ENCODE measurements around the gene GOPC.
"Not testable (repeated sequence)": the region's sequence is repeated elsewhere in the genome, so short reads cannot be mapped to it uniquely, and the experiment has no call there.

GOPC gene

GRCh38 chr6:117548797-117549301, 53.5 kb downstream of the GOPC start:
- no peak for DNase-seq

GRCh38 chr6:117547688-117548621, 54.4 kb downstream of the GOPC start:
- DNase-seq = no peak

GRCh38 chr6:117546674-117547073, 55.6 kb downstream of the GOPC start:
- DNase-seq = no peak

- DNase-seq = peak; percentile 32
Observed at GRCh38 chr6:117545161-117545595, 57.1 kb downstream of the GOPC start.

GRCh38 chr6:117544716-117545115, 57.6 kb downstream of the GOPC start:
- no peak for DNase-seq

GRCh38 chr6:117542493-117542892, 59.8 kb downstream of the GOPC start:
- DNase-seq = no peak

- DNase-seq = no peak
Observed at GRCh38 chr6:117540670-117541069, 61.6 kb downstream of the GOPC start.

GRCh38 chr6:117538615-117539014, 63.7 kb downstream of the GOPC start:
- no peak for DNase-seq

GRCh38 chr6:117536317-117536716, 66.0 kb downstream of the GOPC start:
- DNase-seq = no peak

GRCh38 chr6:117534974-117535373, 67.3 kb downstream of the GOPC start:
- DNase-seq = no peak

- no peak for DNase-seq
Observed at GRCh38 chr6:117533775-117534174, 68.5 kb downstream of the GOPC start.

- DNase-seq = no peak
Observed at GRCh38 chr6:117531809-117532725, 70.2 kb downstream of the GOPC start.

- DNase-seq = no peak
Observed at GRCh38 chr6:117531346-117531745, 71.0 kb downstream of the GOPC start.

- no peak for DNase-seq
Observed at GRCh38 chr6:117530467-117531242, 71.7 kb downstream of the GOPC start.

GRCh38 chr6:117525607-117526006, 76.7 kb downstream of the GOPC start:
- no peak for DNase-seq

- no peak for DNase-seq
Observed at GRCh38 chr6:117521791-117522502, 80.4 kb downstream of the GOPC start.

GRCh38 chr6:117520603-117521395, 81.5 kb downstream of the GOPC start:
- no peak for DNase-seq

GRCh38 chr6:117518870-117519269, 83.4 kb downstream of the GOPC start:
- no peak for DNase-seq

- not testable (repeated sequence) for DNase-seq
Observed at GRCh38 chr6:117517995-117518394, 84.3 kb downstream of the GOPC start.

GRCh38 chr6:117515326-117515725, 87.0 kb downstream of the GOPC start:
- DNase-seq = no peak

GRCh38 chr6:117514655-117515054, 87.7 kb downstream of the GOPC start:
- no peak for DNase-seq
